ENCODE data around the gene ARSK. TPM values are rescaled to one million over a fixed set of nuclear protein-coding genes. Genes with fewer than 3 reads are reported as not detected.

Gene ARSK
- total and polyA plus RNA-seq, 2 of the 13 experiments (the other 11 are each of a cell fraction or from before 2014, with no cell fraction given): 7.9 TPM

- TF ChIP-seq TRAFD1 (CRISPR knock-in tag; IDR thresholded peaks at IDR 0.05; ENCODE audit: borderline replicate concordance) (no peak), ZMYM3 (CRISPR knock-in tag; IDR thresholded peaks at IDR 0.05) (no peak), ZNF510 (CRISPR knock-in tag; IDR thresholded peaks at IDR 0.05; ENCODE audit: low read depth) (no peak), ZNF407 (CRISPR knock-in tag; IDR thresholded peaks at IDR 0.05; ENCODE audit: not compliant biosample characterization) (no peak), ZNF687 (CRISPR knock-in tag; IDR thresholded peaks at IDR 0.05) (no peak), ZBTB1 (CRISPR knock-in tag; IDR thresholded peaks at IDR 0.05; ENCODE audit: borderline replicate concordance) (no peak), SP1 (IDR thresholded peaks at IDR 0.05) (no peak), SP1 (CRISPR knock-in tag; IDR thresholded peaks at IDR 0.05) (no peak), MEF2D (CRISPR knock-in tag; IDR thresholded peaks at IDR 0.05) (no peak), ZNF24 (IDR thresholded peaks at IDR 0.05) (peak; percentile 79)
Observed at GRCh38 chr5:95644351-95645042, 89.6 kb downstream of the ARSK start (continued).

Measured in HepG2 (cell line).